HFFc6 (cell line): Measurements from ENCODE around the gene TBC1D1. TPM values are rescaled to one million over a fixed set of nuclear protein-coding genes. Genes with fewer than 3 reads are reported as not detected.
A peak's percentile ranks its signal among the peaks of the same experiment; 100 is the strongest.

Source experiments
- DNase-seq: peaks from one replicate; pipeline ENCODE4 v3.0.0-alpha.2; 2018
- H3K27ac Mint-ChIP-seq: 2 replicates; pipeline ENCODE4 v1.8.0; 2020; ENCODE audit warnings: mild to moderate bottlenecking, mixed read lengths
- H3K27me3 Mint-ChIP-seq: 2 replicates; pipeline ENCODE4 v1.8.0; 2021; ENCODE audit warnings: mild to moderate bottlenecking, moderate library complexity, mixed read lengths; ENCODE audit not compliant: insufficient read depth
- H3K36me3 Mint-ChIP-seq: 2 replicates; pipeline ENCODE4 v1.8.0; 2021; ENCODE audit warnings: low read depth, mixed read lengths
- H3K4me1 Mint-ChIP-seq: 2 replicates; pipeline ENCODE4 v1.8.0; 2020; ENCODE audit warnings: low read depth, mixed read lengths
- H3K4me3 Mint-ChIP-seq: 2 replicates; pipeline ENCODE4 v1.8.0; 2020; ENCODE audit warnings: mild to moderate bottlenecking, moderate library complexity, mixed read lengths
- H3K9me3 Mint-ChIP-seq: 2 replicates; pipeline ENCODE4 v1.8.0; 2020; ENCODE audit warnings: mild to moderate bottlenecking, mixed read lengths
- CTCF ChIP-seq: fragments of 200-600 bp; sonication (generic); IDR thresholded peaks from 2 replicates; pipeline ENCODE4 v1.5.0; 2021; ENCODE audit warnings: antibody characterized with exemption, mild to moderate bottlenecking
- total RNA-seq, 6 experiments: library from RNA; stranded (reverse); fragmentation: NEBNext Ultra II Directional; extraction: Animal tissue kit (Norgen Biotek cat#: 25700); gene quantifications; 2 replicates in 1 of 6; 3 replicates in 5 of 6; pipeline ENCODE4 v1.2.3, GENCODE V29; 2021

Gene TBC1D1
- total RNA-seq, 6 experiments from 2014 or later: 78.5 to 126 (median 112) TPM

GRCh38 chr4:38058151-38058550, 167.3 kb downstream of the TBC1D1 start:
- TF ChIP-seq CTCF: no peak
- Mint-ChIP-seq H3K4me1 (peaks cover 31% of the 10 kb centered on the region), H3K36me3 (peaks cover 31% of the 10 kb centered on the region), H3K27ac (no peak overlapping the region), H3K9me3 (no peaks in the 10 kb centered on the region), H3K27me3 (no peaks in the 10 kb centered on the region), H3K4me3 (no peak overlapping the region)
- no peak for DNase-seq

GRCh38 chr4:38060829-38061431, 170.0 kb downstream of the TBC1D1 start:
- Mint-ChIP-seq H3K36me3 (peaks cover 17% of the 10 kb centered on the region; the same call in 1 of the 2 replicates), H3K27ac (peak overlapping the region; percentile 51), H3K27me3 (no peaks in the 10 kb centered on the region), H3K4me1 (peaks cover 31% of the 10 kb centered on the region), H3K9me3 (no peaks in the 10 kb centered on the region), H3K4me3 (no peak overlapping the region)
- no peak for DNase-seq
- TF ChIP-seq CTCF: no peak

- Mint-ChIP-seq H3K27ac (peak overlapping the region; percentile 69), H3K4me3 (peak overlapping the region; percentile 82), H3K36me3 (peaks cover 17% of the 10 kb centered on the region; the same call in 1 of the 2 replicates), H3K27me3 (no peaks in the 10 kb centered on the region), H3K9me3 (no peaks in the 10 kb centered on the region), H3K4me1 (peaks cover 31% of the 10 kb centered on the region)
- peak; percentile 98 for TF ChIP-seq CTCF
- DNase-seq: peak; percentile 52
Measured at GRCh38 chr4:38062088-38062775, 171.3 kb downstream of the TBC1D1 start.

- H3K4me3 Mint-ChIP-seq: no peak overlapping the region
- H3K27ac Mint-ChIP-seq: peak overlapping the region; percentile 22; the same call in 1 of the 2 replicates
Measured at GRCh38 chr4:38062776-38063097, 171.9 kb downstream of the TBC1D1 start.

GRCh38 chr4:38065176-38065575, 174.3 kb downstream of the TBC1D1 start:
- Mint-ChIP-seq H3K9me3 (no peaks in the 10 kb centered on the region), H3K4me3 (no peak overlapping the region), H3K4me1 (peaks cover 43% of the 10 kb centered on the region), H3K27me3 (no peaks in the 10 kb centered on the region; the same call in 1 of the 2 replicates), H3K27ac (no peak overlapping the region), H3K36me3 (peaks cover 28% of the 10 kb centered on the region; the same call in 1 of the 2 replicates)
- DNase-seq: no peak
- no peak for TF ChIP-seq CTCF

More at GRCh38 chr4:38062776-38063097, 171.9 kb downstream of the TBC1D1 start:
- Mint-ChIP-seq H3K36me3 (peaks cover 18% of the 10 kb centered on the region; the same call in 1 of the 2 replicates), H3K27me3 (no peaks in the 10 kb centered on the region), H3K9me3 (no peaks in the 10 kb centered on the region), H3K4me1 (peaks cover 31% of the 10 kb centered on the region)
- no peak for DNase-seq
- no peak for TF ChIP-seq CTCF
